ENCODE data around the gene RLN1.
"Not testable (repeated sequence)": the region's sequence is repeated elsewhere in the genome, so short reads cannot be mapped to it uniquely, and the experiment has no call there.

The RLN1 gene

GRCh38 chr9:5305741-5306140 lies 33.9 kb downstream of the RLN1 start:
- H3K9me3 ChIP-seq (replicated peaks in 1 of 11) = peaks cover 0 to 6% (median 4%) of the 10 kb centered on the region in 11 experiments; a peak in 7 of 22 replicates
- H3K9ac ChIP-seq = no peak overlapping the region
- no peak for TF ChIP-seq Cebpa-rat (IDR thresholded peaks at IDR 0.05)
- H3K27me3 ChIP-seq = no peaks in the 10 kb centered on the region; a peak in 1 of 22 replicates
- H3K4me1 ChIP-seq = peaks cover 0 to 12% (median 5%) of the 10 kb centered on the region in 10 experiments; a peak in 12 of 20 replicates
- H3K36me3 ChIP-seq = no peaks in the 10 kb centered on the region
- H4K20me1 ChIP-seq = no peaks in the 10 kb centered on the region
- H3K27ac ChIP-seq = no peak overlapping the region
- no peak overlapping the region for H3K4me3 ChIP-seq
- H3K4me2 ChIP-seq = no peak overlapping the region

- H3K27ac ChIP-seq; H3K9ac ChIP-seq; H3K9me3 ChIP-seq (replicated peaks in 1 of 11); H3K36me3 ChIP-seq; H3K4me3 ChIP-seq; H3K4me2 ChIP-seq; H4K20me1 ChIP-seq; H3K27me3 ChIP-seq: not testable (repeated sequence)
- H3K4me1 ChIP-seq = peaks cover 0 to 12% (median 5%) of the 10 kb centered on the region in 10 experiments; a peak in 12 of 20 replicates
These were observed 35.6 kb downstream of the RLN1 start, which contains the start of gene RLN2 for GRCh38 chr9:5303840-5304795. Gene RLN2 (minus strand): TSS chr9:5304716. CDS start chr9:5304580, 136 bp downstream.

- H3K4me3 ChIP-seq = no peak overlapping the region
- H3K27me3 ChIP-seq = no peaks in the 10 kb centered on the region; a peak in 1 of 22 replicates
- no peaks in the 10 kb centered on the region for H3K36me3 ChIP-seq
- H4K20me1 ChIP-seq = no peaks in the 10 kb centered on the region
- H3K4me1 ChIP-seq = peaks cover 0 to 12% (median 5%) of the 10 kb centered on the region in 10 experiments; a peak in 12 of 20 replicates
- H3K9me3 ChIP-seq (replicated peaks in 1 of 11) = peaks cover 0 to 10% (median 4%) of the 10 kb centered on the region in 11 experiments; a peak in 9 of 22 replicates
- H3K27ac ChIP-seq = no peak overlapping the region
- no peak for TF ChIP-seq Cebpa-rat (IDR thresholded peaks at IDR 0.05)
- H3K4me2 ChIP-seq = peak overlapping the region in 9 of 11 experiments; percentile 15 to 61 (median 47); a peak in 12 of 22 replicates
- no peak overlapping the region for H3K9ac ChIP-seq
These were observed 38.1 kb downstream of the RLN1 start for GRCh38 chr9:5301544-5301943.

- TF ChIP-seq Cebpa-rat (IDR thresholded peaks at IDR 0.05) = no peak
- Histone ChIP-seq H3K27ac (no peak overlapping the region), H3K9me3 (replicated peaks in 1 of 11) (peaks cover 6 to 26% (median 8%) of the 10 kb centered on the region in 11 experiments; a peak in 13 of 22 replicates), H3K4me2 (no peak overlapping the region), H4K20me1 (no peaks in the 10 kb centered on the region), H3K4me3 (no peak overlapping the region), H3K4me1 (no peaks in the 10 kb centered on the region), H3K27me3 (no peaks in the 10 kb centered on the region), H3K36me3 (no peaks in the 10 kb centered on the region), H3K9ac (no peak overlapping the region)
These were observed 47.5 kb downstream of the RLN1 start for GRCh38 chr9:5292141-5292540.

GRCh38 chr9:5288591-5288990 lies 51.1 kb downstream of the RLN1 start:
- Histone ChIP-seq H4K20me1 (no peaks in the 10 kb centered on the region), H3K36me3 (no peaks in the 10 kb centered on the region), H3K9me3 (replicated peaks in 1 of 11) (peaks cover 0 to 12% (median 2%) of the 10 kb centered on the region in 11 experiments; a peak in 11 of 22 replicates), H3K9ac (no peak overlapping the region), H3K27me3 (no peaks in the 10 kb centered on the region), H3K27ac (no peak overlapping the region), H3K4me2 (no peak overlapping the region), H3K4me3 (no peak overlapping the region), H3K4me1 (no peaks in the 10 kb centered on the region)
- no peak for TF ChIP-seq Cebpa-rat (IDR thresholded peaks at IDR 0.05)

GRCh38 chr9:5286262-5286661 lies 53.4 kb downstream of the RLN1 start:
- no peak overlapping the region for H3K4me2 ChIP-seq
- no peaks in the 10 kb centered on the region for H3K4me1 ChIP-seq
- no peaks in the 10 kb centered on the region for H4K20me1 ChIP-seq
- no peak overlapping the region for H3K4me3 ChIP-seq
- H3K36me3 ChIP-seq = no peaks in the 10 kb centered on the region
- H3K27me3 ChIP-seq = no peaks in the 10 kb centered on the region
- H3K9me3 ChIP-seq (replicated peaks in 1 of 11) = peaks cover 0 to under 1% (median 0%) of the 10 kb centered on the region in 11 experiments; a peak in 2 of 22 replicates
- no peak for TF ChIP-seq Cebpa-rat (IDR thresholded peaks at IDR 0.05)
- H3K9ac ChIP-seq = no peak overlapping the region
- no peak overlapping the region for H3K27ac ChIP-seq
